Sciatic nerve (tissue), 2 donors: ENCODE data around the gene CACNB2. TPM values are rescaled to one million over a fixed set of nuclear protein-coding genes. Genes with fewer than 3 reads are reported as not detected.
A peak's percentile ranks its signal among the peaks of the same experiment; 100 is the strongest.
"Not testable (repeated sequence)": the region's sequence is repeated elsewhere in the genome, so short reads cannot be mapped to it uniquely, and the experiment has no call there.

ENCODE experiments used
- ATAC-seq: fragments of 200-7000 bp; cut with Tn5 transposase; one replicate; pipeline ENCODE4 v1.9.1; 2020; ENCODE audit warnings: mild to moderate bottlenecking, moderate library complexity
- DNase-seq: peaks from one replicate; pipeline ENCODE4 v3.0.0-alpha.2; 2020; ENCODE audit warnings: low spot score
- intact Hi-C: fragments of 100-400 bp; cut with DNase I; formaldehyde crosslinking; loops from one replicate; pipeline ENCODE4 v1.14.2; 2022
- total RNA-seq: library from RNA; stranded (reverse); fragmentation: NEBNext Ultra II Directional; extraction: Animal tissue kit (Norgen Biotek cat#: 25700); gene quantifications from one replicate; pipeline ENCODE4 v1.2.1, GENCODE V29; 2021
- donor health status: DM: no; HTN: no; CAD: no.
- donor health status: DM: no; HTN: no; CAD: no.

The CACNB2 gene
- total RNA-seq, 1 donor from 2014 or later: 1.2 TPM

DNA sequence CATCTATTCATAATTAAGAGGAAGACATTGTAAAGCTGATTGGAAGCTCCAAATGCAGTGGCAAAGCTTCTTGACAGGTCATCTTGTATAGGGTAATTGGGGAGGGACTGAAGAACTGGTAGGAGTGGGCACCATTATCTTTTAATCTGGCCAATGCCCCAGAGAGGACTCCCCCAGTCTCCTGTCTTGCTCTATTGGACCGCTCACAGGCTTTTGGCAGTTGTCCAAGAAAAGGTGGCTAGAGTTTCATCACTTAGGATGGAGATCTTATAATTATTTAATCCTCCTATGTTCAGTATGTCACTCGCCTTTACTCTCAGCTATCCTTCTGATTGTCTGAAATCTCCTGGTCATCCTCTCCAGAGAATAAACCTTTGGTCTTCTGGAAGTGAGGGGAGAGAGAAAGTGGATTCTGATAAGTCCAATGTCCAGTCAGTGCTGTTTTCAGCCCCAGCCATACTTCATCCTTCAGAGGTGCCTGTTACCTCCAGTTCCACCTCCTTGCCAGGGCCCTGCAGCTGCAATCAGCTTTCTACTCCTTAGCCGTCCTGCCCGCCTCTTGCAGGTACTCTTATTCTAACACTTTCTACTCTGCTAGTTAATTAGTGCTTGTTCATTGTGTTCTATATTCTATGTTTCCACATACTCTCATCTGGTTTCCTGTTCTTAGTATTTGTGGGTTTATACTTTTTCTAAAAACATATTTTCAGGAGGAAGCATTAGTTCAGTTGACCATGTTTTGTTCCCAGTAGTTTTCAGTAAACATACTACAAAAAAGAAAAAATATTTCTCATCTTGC, 269.6 kb downstream of the CACNB2 start:
- ATAC-seq (no peak), DNase-seq (no peak)
- intact Hi-C loops: no loop called here

DNA sequence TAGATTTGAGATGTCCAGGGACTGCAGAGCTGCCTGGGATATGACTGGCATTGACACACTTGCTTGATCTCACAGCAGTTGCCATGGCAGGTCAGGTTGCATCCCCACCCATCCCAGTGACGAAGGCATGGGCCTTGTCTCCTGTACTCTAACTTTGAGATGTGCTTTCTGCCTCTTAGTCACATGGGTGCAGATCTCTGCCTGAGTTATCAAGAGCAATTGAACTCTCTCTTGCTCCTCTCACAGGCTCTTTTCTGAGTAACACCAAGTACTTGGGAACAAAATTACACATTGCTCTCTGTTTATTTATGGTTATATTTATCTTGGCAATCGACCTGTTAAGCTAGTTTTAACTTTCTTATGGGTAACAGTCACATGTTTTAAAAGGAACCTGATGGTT, 273.8 kb downstream of the CACNB2 start:
- no peak for DNase-seq
- peak; percentile 22 for ATAC-seq
- intact Hi-C loops: no loop called here

DNA sequence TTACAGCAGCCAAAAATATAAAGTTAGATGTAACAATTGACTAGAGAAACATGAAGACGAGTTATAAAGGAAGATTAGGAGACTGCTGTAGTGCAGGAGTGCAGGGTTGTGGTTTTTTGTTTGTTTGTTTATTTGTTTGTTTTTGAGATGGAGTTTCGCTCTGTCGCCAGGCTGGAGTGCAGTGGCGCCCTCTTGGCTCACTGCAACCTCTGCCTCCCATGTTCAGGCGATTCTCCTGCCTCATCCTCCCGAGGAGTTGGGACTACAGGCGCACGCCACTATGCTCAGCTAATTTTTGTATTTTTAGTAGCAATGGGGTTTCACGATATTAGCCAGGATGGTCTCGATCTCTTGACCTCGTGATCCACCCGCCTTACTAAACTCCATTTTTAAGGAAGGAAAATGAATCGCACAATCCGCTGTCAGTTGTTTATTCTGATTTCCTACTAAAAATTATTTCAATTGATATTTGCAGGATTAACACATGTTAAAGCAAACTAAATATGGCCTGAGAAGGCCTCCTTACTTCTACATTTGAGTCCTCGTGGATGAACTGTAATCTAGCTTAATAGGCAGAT, 277.8 kb downstream of the CACNB2 start:
- DNase-seq (no peak), ATAC-seq (no peak)
- intact Hi-C loops: no loop called here

DNA sequence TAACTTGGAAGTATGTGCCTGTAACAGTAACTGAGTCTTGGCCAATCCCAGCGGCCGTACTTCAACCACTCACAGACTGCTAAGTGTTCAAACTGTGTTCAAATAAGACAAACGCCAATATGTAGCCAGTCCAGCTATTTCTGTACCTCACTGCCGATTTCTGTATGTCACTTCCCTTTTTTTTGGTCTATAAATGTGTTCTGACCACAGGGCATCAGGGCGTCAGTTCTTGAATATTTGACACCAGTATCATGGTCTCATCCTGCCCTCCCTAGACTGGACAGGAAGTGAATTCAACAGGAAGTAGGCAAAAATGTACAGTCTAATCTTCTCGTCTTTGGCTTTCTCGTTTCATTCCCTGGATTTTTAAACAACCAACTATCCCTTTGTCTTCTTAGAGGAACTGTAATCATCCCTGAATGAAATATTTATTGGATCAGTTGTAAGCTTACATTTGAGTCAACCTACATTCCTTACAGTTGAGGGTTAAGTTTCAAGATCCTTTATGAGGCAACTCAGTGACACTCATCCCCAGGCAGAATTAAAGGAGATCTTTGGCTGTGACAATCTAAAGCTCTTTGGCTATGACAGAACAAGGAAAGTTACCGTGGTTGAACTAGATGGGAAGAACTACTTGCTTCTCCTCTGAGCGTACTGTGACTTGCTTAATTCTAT, 278.5 kb downstream of the CACNB2 start:
- intact Hi-C loops: no loop called here
- no peak for DNase-seq
- ATAC-seq: peak; percentile 50

DNA sequence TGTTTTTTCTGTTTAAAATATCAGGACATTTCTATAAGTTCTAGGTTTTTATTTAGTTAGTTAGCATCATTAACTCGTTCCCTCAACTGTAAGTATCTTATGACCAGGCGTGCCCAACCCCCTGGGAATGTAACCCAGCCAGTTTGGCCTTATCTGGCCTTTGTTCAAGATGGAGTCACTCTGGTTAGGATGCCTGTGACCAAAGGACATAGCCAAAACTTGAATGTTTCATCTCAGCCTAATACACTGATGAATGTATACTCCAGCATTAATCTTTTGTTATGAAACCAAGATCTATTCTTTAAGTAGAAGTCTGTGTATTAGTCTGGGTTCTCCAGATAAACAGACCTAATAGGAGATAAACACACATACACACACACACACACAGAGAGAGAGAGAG, 279.7 kb downstream of the CACNB2 start:
- ATAC-seq (no peak), DNase-seq (no peak)
- intact Hi-C loops: no loop called here

DNA sequence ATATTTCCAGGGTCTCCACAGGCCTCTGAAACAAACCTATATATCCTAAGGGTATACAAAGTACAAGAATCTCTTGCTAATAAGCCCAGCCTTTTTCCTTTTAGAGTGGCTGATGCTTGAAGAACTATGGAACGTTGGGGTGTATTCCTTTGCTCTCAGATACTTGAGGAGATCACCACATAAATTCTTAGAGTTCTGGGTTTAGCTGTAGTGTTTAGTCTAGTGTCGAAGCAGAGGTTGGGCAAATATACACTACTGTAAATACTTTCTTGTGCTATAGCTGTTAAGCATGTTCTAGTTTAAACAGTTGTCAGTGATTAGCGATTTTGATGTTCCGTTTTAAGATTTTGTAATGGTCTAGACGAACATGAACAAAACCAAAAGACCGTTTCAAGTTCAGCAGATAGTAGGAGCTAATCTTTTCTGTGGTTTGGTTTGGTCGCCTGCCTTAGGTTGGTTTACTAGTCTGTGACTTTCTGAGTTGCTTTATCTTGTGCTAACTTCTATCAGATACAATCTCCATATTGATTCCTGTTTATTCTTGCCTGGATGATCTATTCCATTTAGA, 281.6 kb downstream of the CACNB2 start:
- ATAC-seq (no peak), DNase-seq (no peak)
- intact Hi-C loops: no loop called here

DNA sequence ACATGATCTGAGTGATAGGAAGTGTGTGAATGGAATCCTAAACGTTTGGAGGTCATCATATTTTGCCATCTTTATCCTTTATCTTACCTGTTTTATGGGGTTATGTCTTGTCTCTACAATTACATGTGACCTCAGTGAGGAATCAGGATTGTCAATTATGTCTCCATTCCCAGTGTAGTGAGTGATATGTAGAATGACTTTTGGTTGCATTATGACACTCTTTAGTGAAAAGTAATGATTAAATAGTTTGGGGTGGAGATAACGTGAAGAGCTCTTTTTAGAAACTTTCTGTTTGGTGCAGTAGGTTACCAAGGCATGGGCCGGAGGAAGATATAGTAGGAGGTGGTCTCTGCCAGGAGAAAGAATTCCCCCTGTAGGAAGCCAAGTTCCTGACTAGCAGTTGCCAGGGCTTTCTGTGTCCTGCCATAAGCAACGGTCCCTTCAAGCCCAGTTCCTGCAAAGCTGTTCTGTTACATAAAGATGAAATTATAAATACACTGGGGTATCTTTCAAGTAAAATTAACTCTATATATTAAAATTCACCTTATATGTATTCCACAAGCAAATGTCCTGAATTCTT, 282.9 kb downstream of the CACNB2 start:
- intact Hi-C loops: no loop called here
- DNase-seq: no peak
- ATAC-seq: no peak

DNA sequence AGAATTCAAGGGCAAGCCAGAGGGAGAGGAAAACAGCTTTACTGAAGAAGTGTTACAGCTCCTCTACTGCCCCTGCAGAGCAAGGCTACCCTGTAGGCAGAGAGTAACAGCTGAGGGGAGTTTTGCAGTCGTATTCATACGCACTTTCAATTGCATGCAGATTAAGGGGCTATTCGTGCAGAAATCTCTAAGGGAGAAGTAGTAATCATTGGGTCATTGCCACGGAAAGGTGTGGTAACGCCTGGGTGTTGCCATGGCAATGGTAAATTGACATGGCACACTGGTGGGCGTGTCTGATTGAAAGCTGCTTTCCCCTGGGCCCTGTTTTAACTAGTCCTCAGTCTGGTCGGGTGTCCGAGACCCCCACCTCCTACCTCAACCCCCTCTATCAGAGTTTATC, 284.0 kb downstream of the CACNB2 start:
- no peak for ATAC-seq
- no peak for DNase-seq
- intact Hi-C loops: no loop called here

DNA sequence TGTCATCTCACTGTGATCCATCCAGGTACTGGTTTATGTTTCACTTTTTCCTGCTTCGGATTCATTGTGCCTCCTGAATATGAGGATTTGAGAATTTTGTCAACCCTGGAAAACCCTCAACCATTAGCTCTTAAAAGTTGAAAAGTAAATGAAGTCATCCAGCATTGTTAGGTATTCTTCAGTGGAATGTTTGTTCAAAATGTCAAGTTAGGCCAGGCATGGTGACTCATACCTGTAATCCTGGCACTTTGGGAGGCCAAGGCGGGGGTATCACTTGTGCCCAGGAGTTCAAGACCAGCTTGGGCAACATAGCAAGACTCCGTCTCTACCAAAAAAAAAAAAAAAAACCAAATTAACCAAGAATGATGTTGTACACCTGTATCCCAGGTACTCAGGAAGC, 289.1 kb downstream of the CACNB2 start:
- DNase-seq (no peak), ATAC-seq (no peak)
- intact Hi-C loops: no loop called here

DNA sequence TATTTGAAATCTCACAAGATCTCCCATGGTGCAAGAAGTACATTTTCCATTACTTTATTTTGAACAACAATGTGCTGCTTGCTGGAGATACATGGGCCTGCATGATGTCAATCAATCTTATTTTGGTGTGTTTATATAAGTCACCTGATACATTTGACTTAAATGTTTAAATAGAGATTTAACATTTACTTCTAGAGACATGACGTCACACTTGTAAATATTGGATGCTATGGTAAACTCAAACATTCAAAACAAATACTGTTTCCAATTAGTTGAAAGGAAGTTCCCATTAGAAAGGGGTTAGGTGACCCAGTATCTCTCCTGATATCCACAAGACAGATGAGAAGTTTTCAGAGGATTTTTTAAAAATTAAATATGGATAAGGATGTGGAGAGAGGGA, 296.7 kb downstream of the CACNB2 start:
- intact Hi-C loops: no loop called here
- DNase-seq: no peak
- ATAC-seq: no peak

DNA sequence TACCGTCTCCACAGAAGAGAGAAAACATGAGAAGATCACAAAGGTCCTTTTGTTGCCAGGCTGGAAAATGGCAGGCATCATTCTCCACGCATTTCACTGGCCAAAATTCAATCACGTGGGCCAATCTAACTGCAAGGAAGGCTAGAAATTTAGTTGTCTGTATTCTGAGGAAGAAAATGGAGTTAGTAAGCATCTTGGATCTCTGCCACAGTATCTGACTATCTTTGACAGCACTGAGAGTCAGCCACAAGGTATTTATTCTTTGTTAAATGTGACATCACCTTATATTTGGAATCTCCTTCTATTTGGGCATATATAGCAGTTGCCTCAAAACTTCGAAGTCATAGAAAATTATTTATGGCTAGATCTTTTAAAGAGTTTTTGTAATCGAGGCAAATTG, 297.3 kb downstream of the CACNB2 start:
- ATAC-seq (no peak), DNase-seq (no peak)
- intact Hi-C loops: no loop called here

DNA sequence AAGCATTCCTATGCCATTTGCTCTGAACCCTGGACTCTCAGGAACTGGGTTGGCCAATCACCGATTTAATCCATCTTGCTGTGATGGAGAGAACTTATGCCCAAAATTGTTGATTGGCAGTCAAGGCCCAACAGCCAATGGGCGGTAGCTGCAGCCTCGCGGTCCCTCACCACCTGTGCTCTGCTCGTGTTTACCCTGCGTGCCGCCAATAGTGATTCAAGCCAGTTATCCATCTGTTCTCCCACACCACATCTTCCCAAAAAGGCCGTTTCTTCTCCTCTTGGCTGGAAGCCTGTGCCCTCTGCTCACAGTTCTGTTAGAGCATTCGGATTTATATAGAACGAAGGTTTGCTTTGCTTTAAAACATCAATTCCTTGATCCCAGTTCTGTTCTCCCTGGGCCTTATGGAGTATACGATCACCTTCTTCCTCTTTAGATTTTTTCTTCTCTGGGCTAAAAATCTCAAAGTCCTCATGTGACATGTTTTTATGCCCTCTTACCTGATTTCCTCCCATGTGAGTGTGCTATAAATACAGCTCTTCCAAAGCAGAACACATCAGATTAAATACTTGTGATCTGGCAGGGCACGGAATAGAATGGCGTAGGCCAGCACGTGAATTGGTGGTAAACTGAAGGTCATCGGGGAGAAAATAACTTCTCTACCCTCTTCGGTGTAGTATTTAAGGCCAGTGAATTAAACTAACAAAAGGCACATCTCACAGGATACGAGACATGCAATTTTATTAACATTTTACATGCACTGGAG, 298.3 kb downstream of the CACNB2 start:
- ATAC-seq (no peak), DNase-seq (no peak)
- intact Hi-C loops: no loop called here

DNA sequence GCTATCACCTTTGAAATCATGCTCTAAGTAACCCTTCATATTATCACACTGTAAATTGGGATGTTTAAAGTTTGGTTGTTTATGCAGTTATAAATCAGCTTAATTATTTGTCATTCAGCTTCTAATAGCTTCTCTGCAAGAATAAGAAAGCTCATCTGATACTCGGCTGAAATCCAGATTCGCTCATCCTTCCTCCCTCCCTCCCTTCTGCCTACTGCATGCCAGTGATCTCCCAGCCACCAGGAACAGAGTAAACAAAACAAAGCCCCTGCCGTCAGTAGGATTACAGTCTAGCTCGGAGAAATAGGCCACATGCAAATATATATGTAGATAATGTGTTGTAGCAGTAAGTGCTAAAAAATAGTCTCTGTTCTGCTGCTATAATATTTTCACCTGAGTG, 299.4 kb downstream of the CACNB2 start:
- ATAC-seq: no peak
- intact Hi-C loops: no loop called here

DNA sequence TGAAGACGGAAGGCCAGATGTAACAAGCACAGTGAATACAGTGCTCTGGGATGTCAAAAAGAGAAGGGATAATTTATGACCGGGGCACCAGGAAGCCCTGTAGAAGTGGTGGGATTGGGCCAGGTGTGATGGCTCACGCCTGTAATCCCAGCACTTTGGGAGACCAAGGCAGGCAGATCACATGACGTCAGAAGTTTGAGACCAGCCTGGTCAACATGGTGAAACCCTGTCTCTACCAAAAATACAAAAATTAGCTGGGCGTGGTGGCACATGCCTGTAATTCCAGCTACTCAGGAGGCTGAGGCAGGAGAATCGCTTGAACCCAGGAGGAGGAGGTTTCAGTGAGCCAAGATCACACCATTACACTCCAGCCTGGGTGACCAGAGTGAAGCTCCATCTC, 305.4 kb downstream of the CACNB2 start:
- ATAC-seq, DNase-seq, intact Hi-C loops: not testable (repeated sequence)

More for the DNA sequence above, 299.4 kb downstream of the CACNB2 start:
- no peak for DNase-seq

DNA sequence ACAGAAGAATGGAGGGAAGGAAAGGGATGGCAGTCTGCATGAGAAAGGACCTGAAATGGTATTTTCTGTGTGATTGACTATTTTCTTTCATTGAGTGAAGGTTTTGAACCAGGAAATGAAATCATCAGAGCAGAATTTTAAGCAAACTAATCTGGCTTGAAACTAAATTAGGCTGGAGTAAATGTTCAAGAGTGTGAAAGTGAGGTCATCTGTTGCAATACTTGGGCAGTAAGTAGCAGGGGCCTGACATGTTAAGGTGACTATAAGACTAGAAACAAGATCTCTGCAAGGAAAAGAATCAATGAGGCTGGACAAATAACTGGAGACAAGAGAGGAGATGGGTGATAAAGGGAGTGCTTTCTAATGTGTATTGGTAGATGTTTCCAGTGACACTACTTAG, 306.0 kb downstream of the CACNB2 start:
- ATAC-seq: no peak
- DNase-seq: no peak
- intact Hi-C loops: no loop called here

DNA sequence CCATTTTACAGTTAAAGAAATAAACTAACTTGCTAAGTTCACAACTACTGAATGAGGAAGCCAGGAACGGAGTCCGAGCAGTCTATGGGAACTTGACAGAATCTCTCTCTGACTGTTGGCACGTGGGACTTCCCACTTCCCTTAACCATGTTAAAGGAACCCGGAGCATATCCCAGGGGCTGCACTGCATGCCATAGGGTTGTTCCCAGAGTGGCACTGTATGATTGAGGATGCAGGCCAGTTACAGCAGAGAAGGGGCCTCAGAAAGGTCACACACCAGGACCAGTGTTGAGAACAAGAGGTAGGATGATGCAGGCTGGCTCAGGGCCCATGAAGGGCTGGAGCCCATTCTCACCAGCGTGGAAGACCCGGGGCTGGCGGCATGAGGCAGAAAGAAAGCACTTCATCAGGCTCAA, 309.4 kb downstream of the CACNB2 start:
- ATAC-seq (peak; percentile 50), DNase-seq (no peak)
- intact Hi-C loops: no loop called here

DNA sequence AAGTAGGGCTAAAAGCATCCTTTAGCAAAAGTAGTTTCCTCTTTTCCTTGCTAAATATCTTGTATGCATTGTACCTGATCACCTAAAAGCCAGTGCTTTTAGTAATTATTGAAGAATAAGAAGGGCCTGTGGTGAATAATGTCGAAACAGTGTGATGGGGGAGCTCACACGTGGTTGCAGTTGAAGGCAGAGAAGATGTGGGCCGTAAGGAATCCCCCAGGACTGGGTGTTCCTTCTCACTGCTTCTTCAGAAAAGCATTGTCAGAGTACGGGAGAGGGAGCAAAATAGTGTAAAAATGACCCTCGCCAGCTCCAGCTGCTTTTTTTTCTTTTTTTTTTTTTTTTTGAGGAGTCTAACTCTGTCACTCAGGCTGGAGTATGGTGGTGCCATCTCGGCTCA, 310.1 kb downstream of the CACNB2 start:
- ATAC-seq (no peak), DNase-seq (no peak)
- intact Hi-C loops: no loop called here

DNA sequence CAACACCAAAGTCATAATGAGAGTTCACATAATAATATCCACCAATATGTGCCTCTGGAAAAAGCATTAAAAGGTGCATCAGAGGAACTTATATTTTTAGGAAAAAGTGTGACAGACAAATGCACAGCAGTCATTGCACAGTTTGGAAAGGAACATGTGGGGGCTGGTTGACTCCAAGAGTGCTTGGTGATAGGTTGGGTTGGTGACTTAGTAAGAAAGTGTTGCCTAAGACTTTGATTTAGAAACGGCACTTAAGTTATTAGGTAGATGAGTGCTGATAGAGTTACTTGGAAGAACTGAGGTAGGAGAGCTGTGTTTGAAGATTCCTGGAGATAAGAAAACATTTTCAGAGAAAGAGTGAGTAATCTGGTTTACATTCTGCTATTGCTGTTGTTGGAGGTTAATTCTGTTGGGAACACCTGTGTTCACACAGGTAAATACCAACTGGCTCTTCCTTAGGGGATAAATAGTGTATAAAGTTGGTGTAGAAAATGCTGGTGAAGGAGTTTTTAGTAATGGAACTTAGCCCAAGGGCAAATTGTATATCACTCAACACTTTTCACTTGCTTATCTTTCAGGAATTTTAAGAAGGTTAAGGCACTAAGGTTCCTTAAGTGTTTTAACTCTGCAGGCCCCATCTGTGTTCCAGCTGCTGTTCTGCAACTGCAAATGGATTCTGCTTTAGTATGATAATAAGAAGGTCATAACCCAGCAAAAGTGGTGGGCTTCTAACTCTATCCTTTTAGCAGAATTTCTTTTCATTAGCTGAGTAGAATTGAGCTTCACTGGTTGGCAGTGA, 315.1 kb downstream of the CACNB2 start:
- intact Hi-C loops: no loop called here
- DNase-seq (no peak), ATAC-seq (no peak)
